ENCODE results near the gene ZNF692.

DNA sequence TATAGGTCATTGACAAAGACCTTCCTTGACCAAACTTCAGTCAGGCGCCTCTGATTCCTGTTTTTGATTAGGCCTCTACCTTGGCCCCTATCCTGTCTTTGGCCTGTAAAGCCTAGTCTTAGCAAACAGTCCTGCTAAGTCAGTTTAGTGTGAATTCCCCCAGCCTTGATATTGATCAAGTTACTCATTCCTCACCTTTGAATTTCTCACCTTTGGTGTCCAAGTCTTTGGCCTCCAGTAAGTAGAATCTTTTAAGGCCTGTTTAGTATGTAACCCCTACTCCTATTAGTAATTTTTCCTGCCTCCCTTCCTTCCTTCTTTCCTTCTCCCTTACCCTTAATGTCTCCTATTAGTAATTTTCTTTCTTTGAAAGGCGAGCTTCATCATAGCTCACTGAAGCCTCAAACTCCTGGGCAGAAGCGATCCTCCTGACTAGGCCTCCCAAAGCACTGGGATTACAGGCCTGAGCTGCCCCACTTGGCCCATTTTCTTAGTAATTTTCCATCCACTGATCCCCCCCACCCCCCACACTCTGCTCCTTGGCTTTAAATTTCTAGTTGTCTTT, 13.0 kb upstream of the ZNF692 start:
- TF ChIP-seq CTCF (IDR thresholded peaks at IDR 0.05; ENCODE audit: low read depth, low read length, poor library complexity, severe bottlenecking) = no peak
- TF ChIP-seq EZH2phosphoT487 (IDR thresholded peaks at IDR 0.05; ENCODE audit: borderline replicate concordance, low read length) = no peak

All from DOHH2 (cell line).